Measurements from ENCODE around the gene APMAP.

APMAP gene

DNA sequence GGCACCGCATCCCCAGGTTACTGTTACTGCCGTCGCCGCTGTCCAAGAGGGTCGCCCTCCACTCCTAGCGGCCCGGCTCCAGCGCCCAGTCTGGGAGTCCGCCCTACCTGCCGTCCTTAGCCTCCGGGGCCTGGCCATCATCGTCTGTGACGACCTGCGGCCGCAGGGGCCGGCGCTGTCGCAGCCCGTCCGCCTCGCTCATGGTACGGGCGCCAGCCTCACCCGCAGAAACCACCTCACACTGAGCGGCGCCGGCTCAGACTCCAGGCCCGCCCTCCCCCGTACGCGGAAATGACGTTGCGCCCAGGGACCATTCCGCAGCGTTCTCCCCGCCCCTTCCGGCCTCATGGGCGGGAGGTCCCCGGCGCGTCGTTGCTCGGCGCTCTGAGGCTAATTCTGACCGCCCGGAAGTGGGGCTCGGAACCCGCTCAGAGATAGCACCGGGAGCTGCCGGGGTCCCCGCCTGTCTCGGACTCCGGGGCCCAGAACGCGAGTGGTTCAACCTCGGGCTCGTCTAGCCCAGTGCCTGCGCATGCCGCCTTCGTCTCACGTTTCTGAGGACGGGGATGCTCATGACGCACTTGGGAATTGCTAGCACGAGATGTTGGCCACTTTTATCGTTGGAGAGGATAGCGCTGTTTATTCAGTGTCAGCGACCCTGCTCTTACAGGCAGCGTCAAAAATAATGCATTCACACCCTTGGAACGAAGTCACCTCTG is at the start of gene APMAP:
TSS of gene APMAP (minus strand) at position 265 of the 719 bp plus-strand sequence. CDS start at position 202, 63 bp downstream.
- peak; percentile 95 for DNase-seq (ENCODE audit: low read depth)

DNA sequence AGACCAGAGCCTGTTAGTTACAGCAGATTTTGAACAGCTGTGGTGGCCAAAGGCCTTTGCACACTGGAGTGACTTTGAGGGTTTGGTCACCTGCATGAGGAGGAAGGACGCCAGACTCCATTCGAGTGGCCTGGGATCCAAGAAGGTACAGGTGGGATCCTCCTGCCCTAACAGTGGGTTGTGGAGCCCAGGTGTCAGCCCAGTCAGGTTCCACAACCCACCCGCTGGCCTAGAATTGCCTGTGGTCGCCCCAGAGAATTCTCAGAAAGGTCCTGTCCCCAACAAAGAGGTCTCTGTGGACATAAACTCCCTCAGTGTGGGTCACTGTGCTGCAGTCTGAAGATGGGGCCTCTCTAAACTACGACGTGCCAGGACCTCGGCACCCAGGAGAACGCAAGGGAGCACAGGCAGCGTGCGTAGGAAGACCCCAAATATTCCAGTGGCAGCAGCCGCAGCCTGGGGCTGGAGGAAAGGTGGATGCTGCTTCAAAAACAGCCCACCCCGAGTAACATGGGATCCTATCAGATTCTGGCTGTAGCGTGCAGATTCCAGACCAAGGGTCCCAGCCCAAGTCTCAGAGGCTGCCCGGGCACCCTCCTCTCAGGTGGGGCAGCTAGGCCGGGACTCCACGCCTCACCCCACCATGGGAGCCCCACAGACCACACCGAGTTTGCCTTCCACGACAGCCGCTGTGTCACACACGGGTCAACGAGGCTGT is 49.4 kb upstream of the APMAP start:
- DNase-seq (ENCODE audit: low read depth): no peak

DNA sequence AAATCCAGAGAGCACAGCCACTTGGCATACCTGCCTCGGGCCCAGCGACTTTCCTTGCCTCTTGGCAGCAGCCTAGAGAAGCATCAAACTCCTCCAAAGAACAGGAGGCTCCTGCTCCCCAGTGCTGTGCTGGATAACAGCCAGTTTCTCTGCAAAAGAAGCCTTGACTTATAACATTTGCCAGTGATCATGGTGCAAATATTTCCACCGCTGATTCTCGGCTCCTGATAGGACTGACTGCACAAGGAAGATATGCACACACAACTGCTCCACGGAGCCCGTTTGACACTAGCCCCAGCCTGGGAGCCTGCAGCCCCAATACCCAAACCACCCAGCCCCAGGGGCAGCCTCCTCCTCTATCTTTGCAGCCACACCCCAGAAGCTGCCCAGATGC is 47.9 kb upstream of the APMAP start:
- no peak for DNase-seq (ENCODE audit: low read depth)

- DNase-seq (ENCODE audit: low read depth): no peak
Measured at GRCh38 chr20:25039697-25040437, 47.3 kb upstream of the APMAP start.

DNA sequence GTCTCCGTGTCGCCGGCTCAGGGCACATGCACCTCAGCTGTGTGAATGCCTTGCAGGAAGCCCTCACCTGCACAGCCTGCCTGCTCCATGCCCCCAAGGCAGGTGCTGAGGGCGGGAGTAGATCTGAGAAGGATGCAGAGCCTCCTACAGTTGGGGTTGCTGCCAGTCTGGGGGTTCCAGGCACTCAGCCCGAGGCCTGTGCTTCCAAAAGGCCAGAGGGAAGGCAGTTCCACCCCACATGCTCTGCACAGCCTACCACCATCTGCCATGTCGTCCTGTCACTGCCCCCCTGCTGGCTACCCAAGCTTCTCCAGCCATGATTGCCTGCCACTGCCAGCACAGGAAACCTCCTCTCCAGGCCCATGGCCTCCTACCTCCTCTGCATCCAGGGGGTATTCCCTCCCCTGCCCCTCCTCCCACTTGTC is 46.1 kb upstream of the APMAP start:
- no peak for DNase-seq (ENCODE audit: low read depth)

- no peak for DNase-seq (ENCODE audit: low read depth)
Measured at GRCh38 chr20:25038103-25038410, 45.5 kb upstream of the APMAP start.

DNA sequence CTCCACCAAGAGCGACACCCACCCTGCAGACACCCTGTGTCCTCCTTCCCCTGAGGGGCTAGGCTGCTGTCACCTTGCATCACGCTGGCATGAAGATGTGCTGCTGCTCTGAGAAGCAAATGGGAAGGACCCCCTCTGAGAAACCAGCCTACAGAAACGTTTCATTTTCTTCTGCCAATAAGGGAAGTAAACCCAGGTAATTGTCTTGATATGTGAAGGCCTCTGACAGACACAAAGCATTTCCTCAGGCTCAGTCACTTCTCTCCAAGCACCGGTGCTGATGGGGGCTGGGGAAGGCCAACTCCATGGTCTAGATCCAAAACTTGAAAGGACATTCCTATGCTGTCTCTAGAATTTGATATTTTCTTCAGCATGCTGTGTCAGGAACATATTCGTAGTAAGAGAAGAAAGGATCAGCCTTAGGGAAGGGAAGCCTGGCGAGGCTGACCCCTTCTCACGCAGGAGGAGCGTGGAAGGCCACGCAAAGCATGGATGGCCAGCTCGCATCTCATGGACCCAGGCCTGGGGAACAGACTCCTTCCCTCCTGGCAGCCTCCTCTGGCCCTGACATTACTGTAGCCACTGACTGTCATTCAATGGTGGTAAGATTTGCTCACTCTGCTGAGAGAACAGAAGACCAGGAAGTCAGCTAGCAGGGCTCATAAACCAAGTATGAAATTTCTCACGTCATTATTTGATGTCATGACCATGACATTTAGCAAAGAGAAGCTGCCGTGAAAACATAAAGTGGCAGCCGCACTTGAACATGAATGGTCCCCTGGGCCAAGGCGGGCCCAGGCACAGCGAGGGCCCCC is 44.9 kb upstream of the APMAP start:
- DNase-seq (ENCODE audit: low read depth): no peak

DNA sequence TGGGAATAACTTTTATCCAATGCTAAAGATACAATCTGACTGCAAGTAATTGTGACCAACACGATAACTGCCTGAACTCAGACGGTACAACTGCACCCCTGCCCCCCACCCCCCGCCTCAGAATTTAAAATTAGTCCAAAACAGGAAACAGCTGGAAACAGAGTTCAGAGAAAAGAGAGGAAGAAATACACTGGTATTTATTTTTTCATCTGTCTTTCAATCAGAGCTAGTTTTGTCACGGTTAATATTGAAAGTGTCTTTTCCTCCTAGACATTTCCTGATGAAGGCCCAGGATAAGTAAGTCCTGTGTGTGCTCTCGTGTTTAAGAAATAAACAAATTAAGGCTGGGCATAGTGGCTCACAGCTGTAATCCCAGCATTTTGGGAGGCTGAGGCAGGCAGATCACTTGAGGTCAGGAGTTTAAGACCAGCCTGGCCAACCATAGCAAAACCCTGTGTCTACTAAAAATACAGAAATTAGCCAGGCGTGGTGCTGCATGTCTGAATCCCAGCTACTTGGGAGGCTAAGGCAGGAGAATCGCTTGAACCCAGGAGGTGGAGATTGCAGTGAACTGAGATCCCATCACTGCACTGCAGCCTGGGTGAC is 43.9 kb upstream of the APMAP start:
- no peak for DNase-seq (ENCODE audit: low read depth)

GRCh38 chr20:25035921-25036320 is 43.4 kb upstream of the APMAP start:
- no peak for DNase-seq (ENCODE audit: low read depth)

- no peak for DNase-seq (ENCODE audit: low read depth)
Measured at GRCh38 chr20:25033924-25034300, 41.4 kb upstream of the APMAP start.

- DNase-seq (ENCODE audit: low read depth): no peak
Measured at GRCh38 chr20:25033265-25033923, 40.8 kb upstream of the APMAP start.

DNA sequence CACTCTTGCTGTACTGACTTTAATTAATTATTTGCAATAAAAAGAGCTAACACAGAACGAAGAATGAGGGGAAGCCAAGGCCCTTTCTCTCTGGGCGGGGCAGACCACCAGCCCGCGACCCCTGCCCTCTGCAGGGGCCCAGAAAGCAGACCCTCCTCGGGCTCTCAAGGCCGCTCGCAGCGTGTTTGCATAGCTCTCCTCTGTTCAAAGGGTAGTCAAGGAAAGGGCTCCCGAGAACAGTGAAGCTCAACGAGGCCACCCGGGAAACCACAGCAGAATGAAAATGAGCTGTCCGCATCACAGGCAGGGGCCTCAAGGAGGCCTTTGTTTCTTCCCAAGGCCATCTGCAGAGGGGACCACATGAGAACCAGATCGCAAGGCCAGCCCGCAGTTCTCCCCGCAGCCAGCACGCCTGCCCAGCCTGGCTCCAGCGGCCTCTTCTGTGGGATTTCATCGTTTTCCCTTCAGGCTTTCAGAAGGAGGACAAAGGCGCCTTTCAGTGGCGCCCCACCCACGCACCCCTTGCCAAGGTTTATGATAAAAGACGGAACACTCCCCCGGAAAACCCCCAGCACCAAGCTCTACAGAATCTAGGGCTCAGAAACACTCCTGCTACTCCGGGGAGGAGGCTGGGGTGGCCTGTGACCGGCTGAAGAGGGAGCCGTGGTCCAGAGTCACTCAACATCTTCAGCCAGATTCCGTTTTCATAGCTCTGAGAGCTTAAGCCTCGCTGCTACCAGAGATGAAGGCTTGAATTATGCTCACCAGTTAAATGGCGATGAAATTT is 40.1 kb upstream of the APMAP start:
- no peak for DNase-seq (ENCODE audit: low read depth)

DNA sequence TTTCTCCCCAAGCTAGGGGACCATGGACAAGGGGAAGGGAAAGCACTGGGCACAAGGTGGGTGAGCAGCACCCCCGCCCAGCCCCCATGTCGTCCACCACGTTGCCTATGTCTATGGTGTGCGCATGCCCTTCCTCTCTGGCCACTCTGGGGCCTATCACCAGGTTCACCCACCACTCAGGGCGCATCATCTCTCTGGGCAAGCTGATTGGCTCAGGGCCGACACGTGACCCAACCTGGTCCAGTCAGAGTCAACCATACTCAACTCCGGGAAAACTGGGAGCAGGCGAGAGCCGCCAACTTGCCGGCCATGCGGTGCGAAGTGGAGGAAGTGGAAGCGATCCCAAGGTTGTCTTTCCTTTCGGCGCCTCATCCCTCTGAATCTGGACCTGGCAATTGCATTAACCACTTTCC is 39.5 kb upstream of the APMAP start:
- no peak for DNase-seq (ENCODE audit: low read depth)

DNA sequence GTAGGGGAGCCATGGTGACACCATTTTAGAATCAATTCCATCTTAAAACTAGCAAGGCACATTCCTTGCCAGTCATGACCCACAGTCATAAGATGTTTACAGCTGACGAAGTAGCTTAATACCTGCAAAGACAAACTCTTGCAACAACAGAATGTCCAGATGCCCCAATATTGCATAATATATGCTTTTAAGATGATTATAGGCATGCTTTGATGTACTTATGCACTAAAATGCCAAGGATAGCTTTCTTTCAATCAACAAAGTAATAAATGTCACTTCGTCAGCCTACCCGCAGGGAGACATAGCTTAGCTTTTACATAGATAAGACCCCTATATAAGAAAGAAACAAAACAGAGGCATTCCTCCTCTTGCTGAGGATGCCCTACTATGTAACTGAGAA is 38.7 kb upstream of the APMAP start:
- DNase-seq (ENCODE audit: low read depth): no peak

DNA sequence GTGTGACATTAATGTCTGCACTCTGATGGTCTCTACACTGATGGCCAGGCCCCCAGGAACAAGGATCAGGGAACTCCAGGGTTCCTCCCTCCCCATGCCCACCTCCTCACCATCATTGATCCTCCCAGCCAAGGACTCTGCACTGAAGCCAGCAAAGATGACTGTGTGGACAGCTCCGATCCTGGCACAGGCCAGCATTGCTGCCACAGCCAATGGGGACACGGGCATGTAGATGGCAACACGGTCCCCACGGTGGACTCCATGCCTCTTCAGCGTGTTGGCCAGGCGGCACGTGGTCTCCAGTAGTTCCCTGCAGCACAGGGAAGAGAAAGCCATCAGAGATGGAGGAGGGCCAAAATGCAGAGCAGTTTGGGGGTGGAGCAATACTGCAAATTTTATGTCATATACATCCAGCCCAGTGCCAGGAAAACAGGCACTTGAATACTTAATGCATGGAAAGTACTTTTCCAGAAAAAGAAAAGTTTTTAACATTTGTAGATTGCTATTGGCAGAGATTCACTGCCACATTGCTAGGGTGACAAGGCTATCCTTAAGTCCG is 38.2 kb upstream of the APMAP start:
- DNase-seq (ENCODE audit: low read depth): no peak

DNA sequence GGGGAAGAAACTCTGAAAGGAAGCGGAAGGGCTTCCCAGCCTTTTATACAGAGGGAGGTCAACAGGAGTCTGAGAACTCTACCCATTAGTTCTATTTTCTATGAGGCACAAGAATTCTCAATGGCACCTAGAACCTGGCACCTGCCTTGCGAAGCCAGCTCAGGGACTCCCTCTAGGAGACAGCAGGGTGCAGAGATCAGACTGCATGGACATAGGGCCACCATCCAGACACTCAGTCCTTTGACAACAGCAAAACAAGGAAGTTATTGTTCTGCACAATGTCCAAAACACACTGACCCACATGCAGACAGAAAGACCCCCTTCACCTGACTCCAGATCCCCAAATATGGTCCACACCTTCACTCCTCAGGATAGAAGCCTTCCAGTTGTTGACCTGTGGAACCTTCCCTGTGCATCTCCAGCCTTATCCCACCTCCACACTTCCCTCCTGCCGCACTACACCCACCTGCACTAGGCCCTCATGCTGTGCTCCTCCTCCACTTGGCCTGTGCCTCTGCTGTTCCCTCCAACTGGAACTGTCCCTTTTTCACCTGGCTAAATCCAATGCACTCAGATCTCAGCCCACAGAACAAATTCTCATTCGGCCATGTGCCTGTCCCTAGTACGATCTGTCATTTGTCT is 37.6 kb upstream of the APMAP start:
- no peak for DNase-seq (ENCODE audit: low read depth)

- DNase-seq (ENCODE audit: low read depth): no peak
Measured at GRCh38 chr20:25025986-25026605, 33.5 kb upstream of the APMAP start.

DNA sequence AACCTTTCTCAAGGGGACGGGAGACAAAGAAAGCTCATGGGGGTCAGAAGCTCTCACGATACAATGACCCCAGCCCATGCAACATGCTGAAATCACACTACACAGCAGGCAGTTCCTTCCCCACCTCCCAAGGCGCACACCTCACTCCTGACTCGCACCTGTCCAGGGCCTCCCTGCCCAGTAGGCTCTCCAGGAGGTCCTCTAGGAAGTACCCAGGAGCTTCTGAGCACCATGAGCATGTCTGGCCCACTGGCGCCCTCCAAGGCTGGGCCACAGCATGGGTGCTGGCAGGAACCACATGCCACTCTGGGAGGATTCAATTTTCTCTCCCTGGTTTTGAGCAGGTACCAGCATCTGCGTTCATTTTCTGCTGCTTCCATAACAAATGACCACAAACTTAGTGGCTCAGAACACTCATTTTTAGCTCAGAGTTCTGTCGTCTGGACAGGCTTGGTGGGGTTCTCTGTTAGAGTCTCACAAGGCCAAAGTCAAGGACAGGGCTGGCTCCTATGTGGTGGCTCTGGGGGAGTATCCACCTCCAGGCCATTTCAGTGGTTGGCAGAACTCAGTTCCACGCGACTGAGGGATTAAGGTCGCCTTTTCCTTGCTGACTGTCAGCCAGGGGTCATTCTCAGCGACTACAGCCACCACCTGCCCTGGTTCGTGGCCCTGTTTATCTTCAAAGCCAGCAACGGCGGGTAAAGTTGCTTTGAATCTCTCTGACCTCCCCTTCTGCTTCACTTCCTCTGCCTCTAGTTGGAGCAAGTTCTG is 32.7 kb upstream of the APMAP start:
- no peak for DNase-seq (ENCODE audit: low read depth)
